Measurements from ENCODE around the gene GCSAML. TPM values are rescaled to one million over a fixed set of nuclear protein-coding genes. Genes with fewer than 3 reads are reported as not detected.

The GCSAML gene
- total and polyA plus RNA-seq, 2 donors (not counting 1 experiment from before 2014, with no cell fraction given) = not detected

- no peaks in the 10 kb centered on the region for H3K9me3 ChIP-seq (ENCODE audit: control insufficient read depth, insufficient read depth, low read depth, low read length)
- no peak for DNase-seq (ENCODE audit: low read depth in 2 of 2)
- no peak overlapping the region for H3K4me2 ChIP-seq (ENCODE audit: extremely low read depth, insufficient read depth, low read length)
- H3K9ac ChIP-seq (ENCODE audit: insufficient read depth, low read length) = no peak overlapping the region
- H2AFZ ChIP-seq (ENCODE audit: low read length) = no peak overlapping the region
- no peak overlapping the region for H3K4me3 ChIP-seq (replicated peaks in 1 of 4; ENCODE audit: control extremely low read depth in 1 of 4, insufficient read depth in 1 of 4, low read depth in 3 of 4, low read length in 4 of 4)
- H3K36me3 ChIP-seq (ENCODE audit: control insufficient read depth, insufficient read depth, low read length) = no peaks in the 10 kb centered on the region
- TF ChIP-seq CTCF (conservative IDR thresholded peaks at IDR 0.05 in 1 of 2, IDR thresholded peaks at IDR 0.05 in 1 of 2; ENCODE audit: low read depth in 1 of 2, low read length in 2 of 2) = no peak
- no peak for TF ChIP-seq EZH2 (IDR thresholded peaks at IDR 0.05; ENCODE audit: low read length, missing control alignments)
- H4K20me1 ChIP-seq (ENCODE audit: control insufficient read depth, extremely low read depth, insufficient read depth, low read length) = no peaks in the 10 kb centered on the region
- H3K4me1 ChIP-seq (ENCODE audit: control insufficient read depth, extremely low read depth, insufficient read depth, low read length) = no peaks in the 10 kb centered on the region
- H3K27me3 ChIP-seq (ENCODE audit: control insufficient read depth, insufficient read depth, low read length) = no peaks in the 10 kb centered on the region
- no peak overlapping the region for H3K27ac ChIP-seq (ENCODE audit: insufficient read depth, low read length)
- H3K79me2 ChIP-seq (ENCODE audit: control insufficient read depth, insufficient read depth, low read length) = no peaks in the 10 kb centered on the region
These were observed 27.6 kb downstream of the GCSAML start for GRCh38 chr1:247576514-247576913.

GRCh38 chr1:247578946-247579460 is 30.1 kb downstream of the GCSAML start:
- DNase-seq (ENCODE audit: low read depth in 2 of 2) = no peak
- Histone ChIP-seq H3K4me2 (ENCODE audit: extremely low read depth, insufficient read depth, low read length) (no peak overlapping the region), H3K9ac (ENCODE audit: insufficient read depth, low read length) (no peak overlapping the region), H3K36me3 (ENCODE audit: control insufficient read depth, insufficient read depth, low read length) (no peaks in the 10 kb centered on the region), H4K20me1 (ENCODE audit: control insufficient read depth, extremely low read depth, insufficient read depth, low read length) (no peaks in the 10 kb centered on the region), H3K9me3 (ENCODE audit: control insufficient read depth, insufficient read depth, low read depth, low read length) (no peaks in the 10 kb centered on the region), H3K4me3 (replicated peaks in 1 of 4; ENCODE audit: control extremely low read depth in 1 of 4, insufficient read depth in 1 of 4, low read depth in 3 of 4, low read length in 4 of 4) (no peak overlapping the region), H3K27ac (ENCODE audit: insufficient read depth, low read length) (no peak overlapping the region), H3K27me3 (ENCODE audit: control insufficient read depth, insufficient read depth, low read length) (no peaks in the 10 kb centered on the region), H2AFZ (ENCODE audit: low read length) (no peak overlapping the region), H3K79me2 (ENCODE audit: control insufficient read depth, insufficient read depth, low read length) (no peaks in the 10 kb centered on the region), H3K4me1 (ENCODE audit: control insufficient read depth, extremely low read depth, insufficient read depth, low read length) (no peaks in the 10 kb centered on the region)
- TF ChIP-seq CTCF (conservative IDR thresholded peaks at IDR 0.05 in 1 of 2, IDR thresholded peaks at IDR 0.05 in 1 of 2; ENCODE audit: low read depth in 1 of 2, low read length in 2 of 2) (no peak), EZH2 (IDR thresholded peaks at IDR 0.05; ENCODE audit: low read length, missing control alignments) (no peak)

- no peak for TF ChIP-seq CTCF (conservative IDR thresholded peaks at IDR 0.05 in 1 of 2, IDR thresholded peaks at IDR 0.05 in 1 of 2; ENCODE audit: low read depth in 1 of 2, low read length in 2 of 2)
- no peak for TF ChIP-seq EZH2 (IDR thresholded peaks at IDR 0.05; ENCODE audit: low read length, missing control alignments)
- no peak within 1 kb of the TSS for H3K9ac ChIP-seq (ENCODE audit: insufficient read depth, low read length)
- no peaks in the 10 kb centered on the region for H3K36me3 ChIP-seq (ENCODE audit: control insufficient read depth, insufficient read depth, low read length)
- no peaks in the 10 kb centered on the region for H3K79me2 ChIP-seq (ENCODE audit: control insufficient read depth, insufficient read depth, low read length)
- H3K27ac ChIP-seq (ENCODE audit: insufficient read depth, low read length) = no peak within 1 kb of the TSS
- no peaks in the 10 kb centered on the region for H3K27me3 ChIP-seq (ENCODE audit: control insufficient read depth, insufficient read depth, low read length)
- no peaks in the 10 kb centered on the region for H3K9me3 ChIP-seq (ENCODE audit: control insufficient read depth, insufficient read depth, low read depth, low read length)
- H3K4me3 ChIP-seq (replicated peaks in 1 of 4; ENCODE audit: control extremely low read depth in 1 of 4, insufficient read depth in 1 of 4, low read depth in 3 of 4, low read length in 4 of 4) = no peak within 1 kb of the TSS
- H2AFZ ChIP-seq (ENCODE audit: low read length) = no peak within 1 kb of the TSS
- no peak for DNase-seq (ENCODE audit: low read depth in 2 of 2)
- H3K4me1 ChIP-seq (ENCODE audit: control insufficient read depth, extremely low read depth, insufficient read depth, low read length) = no peaks in the 10 kb centered on the region
- no peak within 1 kb of the TSS for H3K4me2 ChIP-seq (ENCODE audit: extremely low read depth, insufficient read depth, low read length)
- H4K20me1 ChIP-seq (ENCODE audit: control insufficient read depth, extremely low read depth, insufficient read depth, low read length) = no peaks in the 10 kb centered on the region
These were observed 39.1 kb downstream of the GCSAML start, which contains the start of gene OR2G2 for GRCh38 chr1:247588060-247588459. Gene OR2G2, plus strand, starts transcription at chr1:247588360. Its CDS starts 0 bp downstream, at chr1:247588360.
